Raji (cell line): ENCODE results near the gene FTCD.

ENCODE experiments used
- POLR2A ChIP-seq: IDR thresholded peaks from 2 replicates; pipeline ENCODE4 v1.6.1; 2011; ENCODE audit warnings: low read depth, low read length, control low read depth; ENCODE audit not compliant: insufficient read depth

FTCD gene

GRCh38 chr21:46155514-46156377 is at the start of gene FTCD:
FTCD (minus strand) TSS chr21:46155579; CDS start chr21:46155523, 56 bp downstream.
- no peak for TF ChIP-seq POLR2A

GRCh38 chr21:46205166-46205565 is 49.8 kb upstream of the FTCD start:
- TF ChIP-seq POLR2A, result no peak

GRCh38 chr21:46203203-46203600 is 47.8 kb upstream of the FTCD start:
- no peak for TF ChIP-seq POLR2A

- TF ChIP-seq POLR2A, result no peak
Observed at GRCh38 chr21:46202592-46203202, 47.3 kb upstream of the FTCD start.

- TF ChIP-seq POLR2A, result no peak
Observed at GRCh38 chr21:46199436-46200373, 44.3 kb upstream of the FTCD start.

- TF ChIP-seq POLR2A, result no peak
Observed at GRCh38 chr21:46196733-46197132, 41.4 kb upstream of the FTCD start.

- TF ChIP-seq POLR2A, result no peak
Observed at GRCh38 chr21:46195595-46196195, 40.3 kb upstream of the FTCD start.

GRCh38 chr21:46194374-46195334 is 39.3 kb upstream of the FTCD start:
- TF ChIP-seq POLR2A, result no peak

GRCh38 chr21:46193829-46194373 is 38.5 kb upstream of the FTCD start:
- no peak for TF ChIP-seq POLR2A

GRCh38 chr21:46191686-46192575 is 36.6 kb upstream of the FTCD start:
- no peak for TF ChIP-seq POLR2A

GRCh38 chr21:46191257-46191685 is 35.9 kb upstream of the FTCD start:
- no peak for TF ChIP-seq POLR2A

GRCh38 chr21:46190491-46191131 is 35.2 kb upstream of the FTCD start:
- no peak for TF ChIP-seq POLR2A
